ENCODE data around the gene PLA2G3.
"Not testable (repeated sequence)": the region's sequence is repeated elsewhere in the genome, so short reads cannot be mapped to it uniquely, and the experiment has no call there.

Gene PLA2G3

DNA sequence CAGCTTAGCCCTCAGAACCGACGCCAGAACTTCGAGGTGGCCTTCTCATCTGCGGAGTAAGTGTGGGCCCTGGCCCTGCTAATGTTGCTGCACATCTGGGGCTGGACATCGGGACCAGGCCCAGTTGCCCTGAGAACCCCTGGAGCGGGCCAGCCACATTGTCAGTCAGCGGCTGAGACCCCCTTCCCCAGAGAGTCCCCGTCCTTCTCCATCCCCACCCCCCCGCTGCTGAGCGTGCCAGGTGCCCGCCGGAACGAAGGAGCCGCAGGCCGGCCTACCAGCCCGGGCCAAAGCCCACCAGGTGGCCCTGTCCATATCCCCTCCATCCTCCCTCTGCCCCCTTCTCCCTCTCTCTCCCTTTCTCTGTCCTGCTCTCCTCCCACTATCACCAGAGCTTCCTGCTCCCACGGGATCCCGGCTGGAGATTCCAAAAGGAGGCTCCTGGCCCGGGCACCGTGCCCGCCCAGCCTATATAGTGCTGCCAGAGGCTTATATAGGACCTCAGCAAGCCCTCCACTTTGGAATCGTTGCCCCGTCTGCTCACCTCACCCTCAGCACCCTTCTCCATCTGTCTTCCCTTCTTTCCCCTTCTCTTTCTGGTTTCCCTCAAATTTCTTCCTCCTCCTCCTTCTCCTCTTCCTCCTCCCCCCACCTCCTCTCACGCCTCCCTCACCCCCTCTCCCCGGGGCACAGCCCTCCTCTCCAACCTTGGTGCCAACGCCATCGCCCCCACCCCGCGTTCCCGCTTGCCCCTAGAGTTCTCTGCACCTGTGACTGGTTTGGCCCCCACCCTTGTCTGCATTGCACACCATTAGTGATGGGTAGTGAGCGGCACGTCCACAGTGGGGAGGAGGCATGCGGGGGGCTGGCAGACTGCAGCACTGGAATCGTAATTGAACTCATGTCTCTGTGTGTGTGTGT, 40.2 kb downstream of the PLA2G3 start:
- no peak for DNase-seq

DNA sequence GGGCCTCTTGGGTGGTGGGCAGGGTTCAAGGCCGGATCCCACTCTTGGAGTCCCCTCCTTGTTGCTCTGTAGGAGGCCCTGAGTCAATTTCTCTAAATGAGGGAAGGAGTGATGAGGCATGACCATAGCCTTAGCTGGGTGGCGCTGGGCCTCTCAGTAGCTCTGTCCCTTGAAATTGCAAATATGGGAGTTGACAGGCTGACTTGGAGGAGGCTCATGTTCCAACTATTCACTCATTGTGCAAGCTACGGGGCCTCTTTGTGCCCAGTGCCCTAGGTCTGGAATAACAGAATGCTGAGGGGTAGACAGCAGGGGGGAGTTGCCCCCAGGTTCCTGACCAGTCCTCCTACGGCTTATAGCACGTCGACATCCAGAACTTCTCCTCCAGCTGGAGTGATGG, 40.9 kb downstream of the PLA2G3 start:
- no peak for DNase-seq

DNA sequence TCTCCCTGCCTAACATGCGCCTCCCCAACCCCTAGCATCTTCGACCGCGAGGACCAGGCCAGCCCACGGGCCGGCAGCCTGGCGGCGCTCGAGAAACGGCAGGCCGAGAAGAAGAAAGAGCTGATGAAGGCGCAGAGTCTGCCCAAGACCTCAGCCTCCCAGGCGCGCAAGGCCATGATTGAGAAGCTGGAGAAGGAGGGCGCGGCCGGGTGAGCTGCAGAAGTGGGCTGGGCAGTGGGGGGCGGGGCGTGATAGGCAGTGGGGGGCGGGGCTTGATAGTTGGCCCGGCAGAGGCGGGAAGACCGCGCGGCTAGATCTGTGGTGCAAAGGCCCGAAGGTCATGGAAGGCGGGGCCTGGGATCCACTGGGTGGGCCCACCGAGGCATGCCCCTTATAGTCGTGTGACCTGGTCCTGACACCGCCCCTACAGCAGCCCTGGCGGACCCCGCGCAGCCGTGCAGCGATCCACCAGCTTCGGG, 41.6 kb downstream of the PLA2G3 start:
- DNase-seq, result no peak

DNA sequence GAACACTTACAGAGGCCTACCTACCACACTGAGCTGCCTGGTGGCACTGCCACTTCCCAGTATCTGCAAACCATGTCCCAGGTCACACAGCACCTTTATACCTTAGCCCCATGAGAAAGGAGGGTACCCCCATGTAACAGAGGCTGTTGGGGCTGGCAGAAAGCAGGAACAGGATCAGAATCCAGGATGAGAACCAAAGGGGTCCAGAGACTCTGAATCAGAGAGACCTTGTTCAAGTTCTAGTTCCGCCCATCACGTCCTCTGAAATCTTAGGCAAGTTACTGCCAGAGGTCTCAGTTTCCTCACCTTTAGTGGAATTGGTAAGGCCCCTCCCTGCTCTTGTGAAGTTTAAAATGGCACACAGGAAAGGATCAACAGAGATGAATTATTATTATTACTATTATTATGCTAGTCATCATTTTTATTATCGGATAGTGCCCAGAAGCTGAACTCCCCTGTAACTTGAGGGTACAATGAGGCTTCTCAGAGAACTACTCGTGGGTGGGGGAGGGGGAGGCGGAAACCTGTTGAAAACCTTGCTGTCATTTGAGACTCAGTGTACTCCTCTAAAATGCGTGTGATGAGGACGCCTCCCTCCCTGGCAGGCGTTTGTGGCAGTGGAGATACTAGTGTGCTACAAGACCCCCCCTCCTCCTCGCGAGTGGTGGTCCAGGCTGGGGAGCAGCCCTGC, 42.2 kb downstream of the PLA2G3 start:
- no peak for DNase-seq

DNA sequence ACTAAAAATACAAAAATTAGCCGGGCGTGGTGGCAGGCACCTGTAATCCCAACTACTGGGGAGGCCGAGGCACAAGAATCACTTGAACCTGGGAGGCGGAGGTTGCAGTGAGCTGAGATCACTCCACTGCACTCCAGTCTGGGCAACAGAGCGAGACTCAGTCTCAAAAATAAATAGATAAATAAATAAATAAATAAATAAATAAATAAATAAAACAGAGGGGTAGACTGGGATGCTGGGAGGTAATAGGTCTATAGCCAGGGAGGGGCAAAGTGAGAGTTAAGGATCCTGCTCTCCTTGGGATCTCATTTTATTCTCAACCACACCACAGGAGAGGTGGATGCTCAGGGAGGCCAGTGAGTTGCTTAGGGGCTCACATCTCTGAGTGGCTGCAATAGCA, 42.8 kb downstream of the PLA2G3 start:
- not testable (repeated sequence) for DNase-seq

DNA sequence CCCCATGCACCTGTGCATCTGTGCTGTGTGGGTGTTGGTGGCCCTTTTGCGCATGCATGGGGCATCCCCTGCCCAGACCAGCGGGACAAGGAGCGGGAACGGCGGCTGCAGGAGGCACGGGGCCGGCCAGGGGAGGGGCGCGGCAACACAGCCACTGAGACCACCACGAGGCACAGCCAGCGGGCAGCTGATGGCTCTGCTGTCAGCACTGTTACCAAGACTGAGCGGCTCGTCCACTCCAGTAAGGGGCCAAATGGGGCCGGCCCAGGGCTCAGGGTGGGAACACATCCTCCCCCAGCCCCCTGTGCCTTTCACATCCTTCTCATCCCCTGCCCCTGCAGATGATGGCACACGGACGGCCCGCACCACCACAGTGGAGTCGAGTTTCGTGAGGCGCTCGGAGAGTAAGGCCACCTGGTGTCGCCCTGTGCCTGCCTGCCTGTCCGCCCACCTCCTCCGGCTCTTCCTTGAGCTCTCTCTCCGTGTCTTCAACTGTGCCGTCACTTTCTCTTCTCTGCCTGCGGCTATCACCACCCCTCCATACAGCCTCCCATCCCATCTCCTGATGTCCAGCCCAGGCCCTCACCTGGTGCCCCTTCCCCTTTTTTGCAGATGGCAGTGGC, 43.5 kb downstream of the PLA2G3 start:
- DNase-seq, result no peak

DNA sequence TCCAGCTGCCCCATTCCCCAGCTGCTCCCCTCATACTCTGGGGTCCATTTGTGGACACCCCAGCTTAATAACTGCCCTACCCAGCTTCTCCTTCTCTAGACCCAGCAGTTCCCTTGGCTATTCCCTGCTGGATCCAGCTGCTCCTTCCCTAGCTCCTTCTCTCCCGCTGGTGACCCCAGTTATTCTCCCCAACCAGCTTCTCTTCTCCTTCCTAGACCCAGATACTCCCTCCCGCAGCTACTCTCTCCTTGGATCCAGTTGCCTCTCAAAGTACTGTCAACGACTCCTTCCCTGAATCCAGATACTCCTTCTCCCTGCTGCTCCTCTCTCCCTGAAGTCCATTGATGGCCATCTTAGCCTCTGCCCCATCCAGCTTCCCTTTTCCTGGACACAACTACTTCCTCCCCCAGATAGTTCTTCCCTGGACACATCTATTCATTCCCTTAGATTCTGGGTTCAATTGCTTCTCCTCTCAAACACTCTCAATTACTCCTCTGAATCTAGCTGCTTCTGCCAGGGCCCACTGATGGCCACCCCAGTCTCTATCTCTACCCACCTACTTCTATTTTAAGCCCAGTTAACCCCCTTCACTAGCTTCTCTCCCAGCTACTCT, 44.6 kb downstream of the PLA2G3 start:
- no peak for DNase-seq

DNA sequence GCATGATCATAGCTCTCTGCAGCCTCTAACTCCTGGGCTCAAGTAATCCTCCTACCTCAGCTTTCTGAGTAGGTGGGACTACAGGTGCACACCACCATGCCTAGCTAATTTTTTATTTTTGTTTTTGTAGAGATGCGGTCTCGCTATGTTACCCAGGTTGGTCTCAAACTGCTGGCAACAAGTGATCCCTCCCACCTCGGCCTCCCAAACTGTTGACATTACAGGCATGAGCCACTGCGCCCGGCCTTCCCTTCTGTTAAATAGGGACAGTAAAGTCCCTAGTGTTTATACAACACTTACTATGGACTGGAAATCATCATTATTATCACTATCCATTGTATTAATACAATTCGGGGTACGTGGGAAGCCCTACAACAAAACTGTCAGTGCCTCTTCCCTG, 45.6 kb downstream of the PLA2G3 start:
- no peak for DNase-seq

DNA sequence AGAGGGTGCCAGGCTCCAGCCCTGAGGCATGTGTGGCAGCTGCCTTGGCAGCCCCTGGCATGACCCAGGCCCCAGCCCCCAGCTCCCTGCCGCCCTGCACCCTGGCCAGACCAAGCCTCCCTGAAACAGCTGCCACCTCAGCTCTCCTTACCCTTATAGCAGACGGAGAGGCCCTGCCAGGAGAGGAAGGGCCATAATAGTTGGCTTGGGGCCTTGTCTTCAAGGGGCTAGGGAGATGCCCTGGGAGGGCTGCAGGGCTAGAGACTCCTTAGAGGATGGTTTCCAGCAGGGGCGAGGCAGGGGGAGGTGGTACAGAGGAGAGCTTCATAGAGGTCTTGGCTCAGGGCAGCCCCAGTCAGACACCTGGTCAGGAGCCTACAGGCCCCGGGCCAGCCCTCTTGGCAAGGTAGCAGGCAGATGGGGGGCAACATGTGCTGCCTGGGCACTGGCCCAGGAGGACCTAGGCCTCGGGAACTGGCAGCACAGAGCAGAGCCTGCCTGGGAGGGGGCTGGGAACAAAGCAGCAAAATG, 46.2 kb downstream of the PLA2G3 start:
- DNase-seq, result no peak

DNA sequence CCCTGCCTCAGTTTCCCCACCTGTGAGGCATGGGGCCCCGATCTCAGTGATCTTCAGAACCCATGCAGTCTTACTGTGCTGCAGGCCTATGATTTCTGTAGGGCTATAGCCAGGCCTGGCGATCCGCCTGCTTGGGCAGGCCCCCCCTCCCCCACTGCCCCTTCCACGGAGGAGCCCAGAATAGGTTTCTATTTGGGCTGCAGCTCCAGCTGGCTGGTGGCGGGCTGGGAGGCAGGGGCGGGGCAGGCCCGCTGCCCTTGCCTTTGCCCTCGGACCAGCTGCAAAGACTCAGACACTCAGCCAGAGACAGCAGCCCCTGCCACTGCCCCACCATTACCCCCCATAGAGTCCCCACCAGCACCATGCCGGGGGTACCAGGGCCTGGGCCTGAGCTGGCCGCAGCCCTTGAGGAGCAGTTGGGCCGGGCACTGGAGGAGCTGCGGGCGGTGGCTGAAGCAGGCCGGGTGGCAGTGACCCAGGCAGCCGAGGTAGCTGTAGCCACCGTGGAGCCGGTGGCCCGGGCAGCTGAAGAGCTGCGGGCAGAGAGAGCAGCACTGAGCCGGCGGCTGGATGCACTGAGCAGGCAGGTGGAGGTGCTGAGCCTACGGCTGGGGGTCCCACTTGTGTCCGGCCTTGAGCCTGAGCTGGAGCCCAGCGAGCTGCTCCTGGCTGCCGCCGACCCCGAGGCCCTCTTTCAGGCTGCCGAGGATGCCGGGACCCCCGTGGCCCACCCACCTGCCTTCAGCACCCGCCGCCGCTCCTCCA, 47.0 kb downstream of the PLA2G3 start:
- DNase-seq, result no peak

DNA sequence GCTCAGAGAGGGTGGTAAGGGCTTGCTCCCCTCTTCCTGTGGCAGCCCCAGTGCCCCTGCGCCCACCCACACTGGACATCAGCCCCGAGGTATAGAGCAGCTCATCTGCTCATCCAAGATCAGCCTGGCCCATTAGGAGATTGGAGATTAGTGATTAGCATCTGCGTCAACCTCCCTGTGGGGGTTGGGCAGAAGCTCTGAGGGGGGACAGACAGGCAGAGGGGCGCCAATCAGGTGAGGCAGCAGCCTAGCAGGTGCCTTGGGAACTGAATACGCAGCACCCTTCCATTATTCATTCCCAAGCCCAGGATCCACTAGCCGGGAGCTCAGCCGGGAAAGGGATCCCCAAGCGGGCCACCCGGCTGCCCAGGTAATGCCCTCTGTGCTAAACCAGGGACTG, 48.1 kb downstream of the PLA2G3 start:
- no peak for DNase-seq

DNA sequence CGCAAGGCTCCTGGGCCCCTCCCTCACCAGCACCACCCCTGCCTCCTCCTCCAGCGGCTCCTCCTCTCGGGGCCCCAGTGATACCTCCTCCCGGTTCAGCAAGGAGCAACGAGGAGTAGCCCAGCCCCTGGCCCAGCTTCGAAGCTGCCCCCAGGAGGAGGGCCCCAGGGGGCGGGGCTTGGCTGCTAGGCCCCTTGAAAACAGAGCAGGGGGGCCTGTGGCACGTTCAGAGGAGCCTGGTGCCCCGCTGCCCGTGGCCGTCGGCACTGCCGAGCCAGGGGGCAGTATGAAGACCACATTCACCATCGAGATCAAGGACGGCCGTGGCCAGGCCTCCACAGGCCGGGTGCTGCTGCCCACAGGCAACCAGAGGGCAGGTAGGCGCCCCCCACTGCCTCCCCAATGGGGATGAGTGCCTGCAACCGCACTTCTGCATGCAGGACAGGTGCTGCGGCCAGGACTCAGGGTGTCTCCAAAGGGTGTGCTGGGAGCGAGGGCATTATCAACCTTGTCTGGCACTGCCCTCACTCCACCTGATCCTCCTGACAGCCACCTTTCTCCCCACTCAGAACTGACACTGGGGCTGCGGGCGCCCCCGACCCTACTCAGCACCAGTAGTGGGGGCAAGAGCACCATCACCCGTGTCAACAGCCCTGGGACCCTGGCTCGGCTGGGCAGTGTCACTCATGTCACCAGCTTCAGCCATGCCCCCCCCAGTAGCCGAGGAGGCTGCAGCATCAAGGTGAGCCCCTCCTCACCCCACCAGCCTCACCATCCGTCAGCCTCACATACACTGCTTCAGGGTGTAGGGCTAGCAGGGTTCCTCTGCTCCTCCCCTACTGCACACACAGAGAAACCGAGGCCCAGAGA, 49.0 kb downstream of the PLA2G3 start:
- DNase-seq, result no peak

DNA sequence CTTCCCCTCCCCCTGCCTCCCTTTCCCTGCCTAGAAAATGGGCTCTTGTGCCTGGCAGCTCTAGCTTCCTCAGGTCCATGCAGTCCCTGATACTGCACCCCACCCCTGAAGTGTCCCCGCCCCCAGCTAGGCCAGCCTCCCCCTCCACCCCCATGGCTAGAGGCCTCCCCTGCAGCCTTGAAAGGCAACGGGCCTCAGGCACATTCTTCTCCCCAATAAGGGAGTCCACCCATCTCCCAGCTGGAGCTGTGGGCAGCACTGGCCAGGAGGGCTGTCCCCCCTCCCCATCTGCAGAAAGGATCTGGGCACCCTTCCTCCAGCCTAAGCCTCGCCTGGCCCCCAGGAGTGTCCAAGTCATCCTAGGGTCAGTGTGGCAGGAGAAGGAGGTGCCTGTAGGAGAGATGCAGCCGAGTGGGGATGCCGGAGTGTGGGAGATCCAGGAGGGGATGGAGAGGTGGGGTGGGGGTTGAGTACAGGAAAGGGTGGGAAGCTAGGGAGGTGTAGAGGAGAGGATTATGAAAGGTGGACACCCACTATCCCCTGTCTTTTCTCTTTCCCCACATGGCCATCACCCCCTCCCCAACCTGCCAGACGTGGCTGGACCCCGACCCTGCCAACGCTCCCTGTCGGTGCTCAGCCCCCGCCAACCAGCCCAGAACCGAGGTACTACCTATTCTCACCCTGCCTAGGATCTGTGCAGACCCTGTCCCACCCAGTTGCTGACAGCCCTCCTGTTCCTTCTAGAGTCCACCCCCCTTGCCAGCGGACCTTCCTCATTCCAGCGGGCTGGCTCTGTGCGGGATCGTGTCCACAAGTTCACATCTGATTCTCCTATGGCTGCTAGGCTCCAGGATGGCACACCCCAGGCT, 49.9 kb downstream of the PLA2G3 start:
- DNase-seq, result no peak

DNA sequence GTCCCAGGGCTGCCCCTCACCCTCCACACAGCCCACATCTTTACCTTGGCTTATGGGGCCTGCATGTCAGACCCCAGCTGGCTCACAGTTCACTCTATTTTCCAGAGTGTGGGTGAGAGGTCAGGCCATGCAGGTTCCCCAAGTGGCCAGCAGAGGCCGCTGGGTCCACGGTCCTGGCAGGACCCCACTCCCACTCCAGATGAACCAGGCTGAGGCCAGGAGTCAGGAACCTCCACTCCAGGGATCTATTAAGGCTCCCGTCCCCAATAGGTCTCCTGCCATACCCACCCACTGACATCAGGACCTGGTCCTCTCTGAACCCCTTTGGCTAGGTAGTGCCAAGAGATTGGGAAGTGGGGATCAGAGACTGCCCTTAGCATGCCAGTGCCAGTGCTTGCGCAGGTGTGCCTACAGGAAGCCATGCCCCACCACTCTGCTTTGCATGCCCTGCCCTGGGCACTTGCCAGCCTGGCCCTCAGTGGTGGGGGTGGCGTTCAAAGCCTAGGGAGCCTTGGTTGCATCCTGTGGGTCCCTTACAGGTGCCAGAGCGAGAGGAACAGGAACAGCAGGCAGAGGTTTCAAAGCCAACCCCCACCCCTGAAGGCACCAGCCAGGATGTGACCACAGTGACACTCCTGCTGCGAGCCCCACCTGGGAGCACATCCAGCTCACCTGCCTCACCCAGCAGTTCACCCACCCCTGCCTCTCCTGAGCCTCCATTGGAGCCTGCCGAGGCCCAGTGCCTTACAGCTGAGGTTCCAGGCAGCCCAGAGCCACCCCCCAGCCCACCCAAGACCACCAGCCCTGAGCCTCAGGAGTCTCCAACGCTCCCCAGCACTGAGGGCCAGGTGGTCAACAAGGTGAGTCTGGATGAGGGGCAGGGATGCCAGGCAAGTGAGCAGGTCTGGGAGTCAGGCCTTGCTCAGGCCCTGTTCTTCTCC, 50.9 kb downstream of the PLA2G3 start:
- no peak for DNase-seq

DNA sequence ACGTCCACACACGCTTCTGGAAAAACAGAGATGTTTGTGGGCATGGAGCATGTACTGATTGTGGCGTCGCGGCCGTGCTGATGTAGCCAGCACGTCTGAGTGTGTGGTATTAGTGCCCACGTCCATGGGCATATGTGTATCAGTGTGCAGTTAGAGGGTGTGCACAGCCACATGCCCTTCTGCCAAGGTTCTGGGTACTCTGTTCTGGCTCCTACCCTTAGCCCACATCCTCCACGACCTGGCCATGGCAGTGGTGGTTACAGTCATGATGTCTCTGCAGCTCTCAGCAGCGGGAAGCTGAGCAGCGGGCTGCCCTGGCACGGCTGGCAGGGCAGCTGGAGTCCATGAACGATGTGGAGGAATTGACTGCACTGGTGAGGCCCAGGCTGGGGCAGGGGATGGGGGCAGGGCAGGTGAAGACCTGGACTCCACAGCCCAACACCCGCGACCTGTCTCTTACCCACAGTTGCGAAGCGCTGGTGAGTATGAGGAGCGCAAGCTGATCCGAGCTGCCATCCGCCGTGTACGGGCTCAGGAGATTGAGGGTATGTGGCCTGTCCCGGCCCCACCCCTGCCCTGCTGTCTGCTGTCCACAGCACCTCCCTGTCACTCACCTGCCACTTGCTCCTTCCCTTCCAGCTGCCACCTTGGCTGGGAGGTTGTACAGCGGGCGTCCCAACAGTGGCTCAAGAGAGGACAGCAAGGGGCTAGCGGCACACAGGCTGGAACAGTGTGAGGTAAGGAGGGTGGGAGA, 51.9 kb downstream of the PLA2G3 start:
- DNase-seq, result no peak

DNA sequence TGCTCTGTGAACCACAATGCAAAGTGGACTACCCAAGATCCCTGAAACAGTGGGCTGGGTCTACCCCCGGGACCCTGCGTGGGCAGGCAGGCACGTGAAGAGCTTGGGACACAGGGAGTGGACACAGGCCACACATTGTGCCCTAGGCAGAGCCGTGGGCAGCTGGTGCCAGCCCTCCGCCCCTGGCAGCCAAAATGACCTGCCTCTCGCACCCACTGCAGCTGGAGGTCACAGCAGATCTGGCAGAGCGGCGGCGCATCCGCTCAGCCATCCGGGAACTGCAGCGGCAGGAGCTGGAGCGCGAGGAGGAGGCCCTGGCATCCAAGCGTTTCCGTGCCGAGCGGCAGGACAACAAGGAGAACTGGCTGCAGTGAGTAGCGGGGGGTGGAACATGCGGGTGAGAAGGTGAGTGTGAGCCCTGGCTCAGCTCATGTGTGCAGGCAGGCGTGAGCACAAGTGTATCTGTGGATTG, 52.5 kb downstream of the PLA2G3 start:
- no peak for DNase-seq

DNA sequence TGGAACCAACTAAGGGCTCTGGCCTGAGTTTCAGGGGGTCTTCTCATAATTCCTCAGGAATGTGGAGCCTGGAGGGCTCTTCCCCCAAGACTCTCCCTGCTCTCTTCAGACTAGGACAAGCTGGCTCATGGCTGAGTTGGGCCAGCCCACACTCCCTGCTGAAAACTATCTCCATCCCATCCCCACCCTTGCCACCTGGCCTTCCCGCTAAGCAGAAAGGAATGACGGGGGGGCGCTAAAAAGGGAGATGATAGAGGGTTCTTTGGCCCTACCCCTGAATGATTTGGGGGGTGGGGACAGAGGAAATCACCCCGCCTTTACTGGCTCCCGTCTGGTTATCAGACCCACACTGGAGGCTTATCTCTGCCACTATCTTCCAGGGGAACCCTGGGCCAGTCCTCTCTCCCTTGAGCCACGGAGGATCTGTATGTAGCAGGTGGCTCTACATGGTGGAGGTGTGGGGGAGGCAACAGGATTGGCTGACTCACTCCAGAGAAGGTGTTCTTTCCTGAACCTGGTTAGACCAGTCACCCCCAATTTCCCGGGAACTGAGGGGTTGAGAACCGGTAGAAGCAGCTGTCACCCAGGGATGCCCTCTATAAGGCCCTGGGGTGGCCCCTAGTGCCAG, 53.5 kb downstream of the PLA2G3 start:
- no peak for DNase-seq
